ENCODE measurements around the gene SPOCK3. TPM values are rescaled to one million over a fixed set of nuclear protein-coding genes. Genes with fewer than 3 reads are reported as not detected.

Gene SPOCK3
- total RNA-seq, 1 experiment from 2014 or later = 1.4 TPM

GRCh38 chr4:166996216-166996615 lies 238.1 kb downstream of the SPOCK3 start:
- no peak for DNase-seq (ENCODE audit: low read depth, low spot score)
- ATAC-seq = no peak
- in situ Hi-C loops (cut with HindIII; ENCODE audit: low pct_unique_long_range_greater_than_20kb, low sequenced_read_pairs) = no loop called here
- BruUV-seq (replicated peaks) = no TSS peak
- ChIA-PET POLR2A (no interaction called here), CTCF (no interaction called here)
- Histone ChIP-seq H3K27ac (ENCODE audit: low read length) (no peak overlapping the region), H3K27me3 (ENCODE audit: control insufficient read depth, insufficient read depth, low read length) (no peaks in the 10 kb centered on the region), H3K4me1 (ENCODE audit: control insufficient read depth, insufficient read depth, low read length) (no peaks in the 10 kb centered on the region), H3K36me3 (ENCODE audit: control insufficient read depth, insufficient read depth, low read length) (no peaks in the 10 kb centered on the region), H3K9me3 (ENCODE audit: control insufficient read depth, insufficient read depth, low read depth, low read length) (no peaks in the 10 kb centered on the region), H3K4me3 (ENCODE audit: low read depth in 2 of 2, low read length in 2 of 2) (no peak overlapping the region)
- TF ChIP-seq POLR2AphosphoS5 (IDR thresholded peaks at IDR 0.05; ENCODE audit: low read depth, low read length) = no peak
- TF ChIP-seq REST (IDR thresholded peaks at IDR 0.05; ENCODE audit: insufficient read depth in 1 of 2, low read depth in 2 of 2, low read length in 1 of 2) = no peak
- no peak for TF ChIP-seq TCF7L2 (IDR thresholded peaks at IDR 0.05; ENCODE audit: low read depth, low read length)
- no peak for TF ChIP-seq SIN3A (IDR thresholded peaks at IDR 0.05; ENCODE audit: borderline replicate concordance, insufficient read depth, low read depth, low read length)
- no peak for TF ChIP-seq CTCF (IDR thresholded peaks at IDR 0.05)
- intact Hi-C loops (cut with micrococcal nuclease; ENCODE audit: unreplicated experiment) = no loop called here

- ATAC-seq (no peak), DNase-seq (ENCODE audit: low read depth, low spot score) (no peak)
- no peak overlapping the region for H3K27ac ChIP-seq (ENCODE audit: low read length)
- H3K36me3 ChIP-seq (ENCODE audit: control insufficient read depth, insufficient read depth, low read length) = no peaks in the 10 kb centered on the region
- H3K4me3 ChIP-seq (ENCODE audit: low read depth in 2 of 2, low read length in 2 of 2) = no peak overlapping the region
- no peaks in the 10 kb centered on the region for H3K9me3 ChIP-seq (ENCODE audit: control insufficient read depth, insufficient read depth, low read depth, low read length)
- CTCF ChIA-PET = no interaction called here
- TF ChIP-seq REST (IDR thresholded peaks at IDR 0.05; ENCODE audit: insufficient read depth in 1 of 2, low read depth in 2 of 2, low read length in 1 of 2) (no peak), CTCF (IDR thresholded peaks at IDR 0.05) (no peak), POLR2AphosphoS5 (IDR thresholded peaks at IDR 0.05; ENCODE audit: low read depth, low read length) (no peak), TCF7L2 (IDR thresholded peaks at IDR 0.05; ENCODE audit: low read depth, low read length) (no peak), SIN3A (IDR thresholded peaks at IDR 0.05; ENCODE audit: borderline replicate concordance, insufficient read depth, low read depth, low read length) (no peak)
- no peaks in the 10 kb centered on the region for H3K4me1 ChIP-seq (ENCODE audit: control insufficient read depth, insufficient read depth, low read length)
- H3K27me3 ChIP-seq (ENCODE audit: control insufficient read depth, insufficient read depth, low read length) = no peaks in the 10 kb centered on the region
- in situ Hi-C loops (cut with HindIII; ENCODE audit: low pct_unique_long_range_greater_than_20kb, low sequenced_read_pairs) (no loop called here), intact Hi-C loops (cut with micrococcal nuclease; ENCODE audit: unreplicated experiment) (no loop called here)
- no TSS peak for BruUV-seq (replicated peaks)
- POLR2A ChIA-PET = no interaction called here
Measured at GRCh38 chr4:166994686-166995085, 239.6 kb downstream of the SPOCK3 start.

Data from Panc1 (cell line).